Vagina (tissue), 2 donors: ENCODE measurements around the gene PTGFRN. TPM values are rescaled to one million over a fixed set of nuclear protein-coding genes. Genes with fewer than 3 reads are reported as not detected.

Experiments
- DNase-seq, 2 donors: peaks; one replicate each; pipeline ENCODE4 v3.0.0-alpha.2; 2017; ENCODE audit errors: extremely low spot score in 2 of 2
- H3K27ac ChIP-seq: fragments of 200-600 bp; sonication (generic); one replicate; pipeline ENCODE4 v1.5.1; 2019
- H3K27me3 ChIP-seq: fragments of 200-600 bp; sonication (generic); one replicate; pipeline ENCODE4 v1.5.1; 2019
- H3K36me3 ChIP-seq, 2 donors: fragments of 200-600 bp; sonication (generic); one replicate each; pipeline ENCODE4 v1.5.1; 2017 to 2019
- H3K4me1 ChIP-seq: fragments of 200-600 bp; sonication (generic); one replicate; pipeline ENCODE4 v1.5.1; 2019
- H3K4me3 ChIP-seq, 2 donors: fragments of 200-600 bp; sonication (generic); 1 replicate in 1 of 2; 2 replicates in 1 of 2; pipeline ENCODE4 v1.5.1; 2016 to 2019
- H3K9me3 ChIP-seq: fragments of 200-600 bp; sonication (generic); one replicate; pipeline ENCODE4 v1.5.1; 2019
- POLR2A ChIP-seq, 2 donors: fragments of 450-650 bp; IDR thresholded peaks; one replicate each; pipeline ENCODE4 v1.6.1; 2017; ENCODE audit warnings: antibody characterized with exemption in 2 of 2, mild to moderate bottlenecking in 2 of 2, moderate library complexity in 2 of 2
- POLR2AphosphoS5 ChIP-seq, 2 donors: sonication (generic); formaldehyde crosslinking; IDR thresholded peaks; one replicate each; pipeline ENCODE4 v1.9.0; 2017; ENCODE audit warnings: antibody characterized with exemption in 2 of 2, mild to moderate bottlenecking in 2 of 2, low read depth in 1 of 2; ENCODE audit not compliant: insufficient read depth in 1 of 2
- intact Hi-C: fragments of 100-400 bp; cut with DNase I; formaldehyde crosslinking; loops from one replicate; pipeline ENCODE4 v1.15.1; 2023
- total RNA-seq: library from RNA; depleted of rRNA; stranded (reverse); fragments of >200 nt; gene quantifications from one replicate; pipeline ENCODE4 v1.2.3, GENCODE V29; 2016
- TF ChIP-seq, protein P1 (sequence below), 3 experiments: fragments of 450-650 bp in 2 of 3; fragments of 200-600 bp in 1 of 3; sonication (generic) in 1 of 3; IDR thresholded peaks; one replicate each; pipeline ENCODE4 v1.5.1; 2017 to 2019; ENCODE audit warnings: antibody characterized with exemption in 3 of 3, mild to moderate bottlenecking in 2 of 3, moderate library complexity in 2 of 3

The PTGFRN gene
- total RNA-seq, 1 donor from 2014 or later, result 52.8 TPM

DNA sequence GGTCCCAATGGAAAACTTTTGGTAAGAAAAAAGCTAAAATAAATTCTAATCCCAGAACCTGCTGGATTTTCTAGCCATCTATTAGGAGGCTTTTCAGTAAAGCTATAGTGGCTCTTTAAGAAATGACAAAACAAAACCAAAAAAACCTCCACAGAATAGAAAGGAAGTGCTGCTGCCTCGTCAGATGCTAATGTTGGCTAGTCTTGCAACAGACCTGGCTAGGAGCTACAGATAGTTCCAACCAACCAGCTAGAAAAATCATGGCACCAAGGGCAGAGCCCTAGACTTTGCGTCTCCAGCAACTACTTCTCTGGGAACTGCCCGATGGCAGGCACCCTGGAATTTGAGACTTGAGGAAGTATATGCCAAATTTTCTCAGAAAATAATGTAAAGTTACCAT lies 99.4 kb downstream of the PTGFRN start:
- no peaks in the 10 kb centered on the region for H3K27me3 ChIP-seq
- intact Hi-C loops, result no loop called here
- no peaks in the 10 kb centered on the region for H3K4me1 ChIP-seq
- no peak overlapping the region for H3K27ac ChIP-seq
- H3K4me3 ChIP-seq, result no peak overlapping the region
- H3K36me3 ChIP-seq, result no peaks in the 10 kb centered on the region
- DNase-seq, result no peak
- TF ChIP-seq, protein P1, sequence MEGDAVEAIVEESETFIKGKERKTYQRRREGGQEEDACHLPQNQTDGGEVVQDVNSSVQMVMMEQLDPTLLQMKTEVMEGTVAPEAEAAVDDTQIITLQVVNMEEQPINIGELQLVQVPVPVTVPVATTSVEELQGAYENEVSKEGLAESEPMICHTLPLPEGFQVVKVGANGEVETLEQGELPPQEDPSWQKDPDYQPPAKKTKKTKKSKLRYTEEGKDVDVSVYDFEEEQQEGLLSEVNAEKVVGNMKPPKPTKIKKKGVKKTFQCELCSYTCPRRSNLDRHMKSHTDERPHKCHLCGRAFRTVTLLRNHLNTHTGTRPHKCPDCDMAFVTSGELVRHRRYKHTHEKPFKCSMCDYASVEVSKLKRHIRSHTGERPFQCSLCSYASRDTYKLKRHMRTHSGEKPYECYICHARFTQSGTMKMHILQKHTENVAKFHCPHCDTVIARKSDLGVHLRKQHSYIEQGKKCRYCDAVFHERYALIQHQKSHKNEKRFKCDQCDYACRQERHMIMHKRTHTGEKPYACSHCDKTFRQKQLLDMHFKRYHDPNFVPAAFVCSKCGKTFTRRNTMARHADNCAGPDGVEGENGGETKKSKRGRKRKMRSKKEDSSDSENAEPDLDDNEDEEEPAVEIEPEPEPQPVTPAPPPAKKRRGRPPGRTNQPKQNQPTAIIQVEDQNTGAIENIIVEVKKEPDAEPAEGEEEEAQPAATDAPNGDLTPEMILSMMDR (IDR thresholded peaks at IDR 0.05), result no peak
- TF ChIP-seq POLR2AphosphoS5 (IDR thresholded peaks at IDR 0.05; ENCODE audit: insufficient read depth in 1 of 2, low read depth in 1 of 2) (no peak), POLR2A (IDR thresholded peaks at IDR 0.05) (no peak)
- no peaks in the 10 kb centered on the region for H3K9me3 ChIP-seq

DNA sequence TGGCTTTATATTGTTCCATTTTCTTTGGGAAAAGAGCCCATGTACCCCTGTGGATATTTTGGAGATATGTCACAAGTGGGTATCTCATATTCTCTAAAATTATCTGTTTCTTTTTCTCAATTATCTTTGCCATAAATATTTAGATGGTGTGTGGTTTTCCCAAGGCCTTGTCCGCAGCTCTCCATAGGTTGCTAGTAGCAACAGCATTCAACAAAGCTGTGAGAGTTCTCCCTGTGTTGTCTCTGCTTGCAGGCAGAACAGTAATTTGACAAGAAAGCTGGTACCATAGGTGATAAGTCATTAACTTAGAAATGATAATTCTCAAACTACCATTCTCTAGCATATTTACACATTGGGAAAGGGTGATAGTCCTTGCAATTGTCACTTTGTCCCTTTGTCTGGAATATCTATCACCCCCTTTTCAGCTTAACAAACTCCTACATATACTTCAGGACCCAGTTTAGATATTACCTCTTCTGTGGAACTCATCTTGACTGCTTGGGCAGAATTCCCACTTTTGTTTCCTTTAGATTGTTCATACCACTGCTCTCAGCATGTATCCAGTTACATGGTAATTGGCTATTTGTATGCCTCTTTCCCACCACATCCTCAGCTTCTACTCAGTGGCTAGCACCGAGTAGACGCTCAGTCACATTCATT lies 100.7 kb downstream of the PTGFRN start:
- H3K9me3 ChIP-seq, result no peaks in the 10 kb centered on the region
- intact Hi-C loops, result no loop called here
- DNase-seq, result no peak
- no peaks in the 10 kb centered on the region for H3K36me3 ChIP-seq
- no peak overlapping the region for H3K27ac ChIP-seq
- no peak for TF ChIP-seq POLR2AphosphoS5 (IDR thresholded peaks at IDR 0.05; ENCODE audit: insufficient read depth in 1 of 2, low read depth in 1 of 2)
- TF ChIP-seq POLR2A (IDR thresholded peaks at IDR 0.05), result no peak
- TF ChIP-seq, protein P1 (IDR thresholded peaks at IDR 0.05), result no peak
- no peak overlapping the region for H3K4me3 ChIP-seq
- no peaks in the 10 kb centered on the region for H3K4me1 ChIP-seq
- no peaks in the 10 kb centered on the region for H3K27me3 ChIP-seq

DNA sequence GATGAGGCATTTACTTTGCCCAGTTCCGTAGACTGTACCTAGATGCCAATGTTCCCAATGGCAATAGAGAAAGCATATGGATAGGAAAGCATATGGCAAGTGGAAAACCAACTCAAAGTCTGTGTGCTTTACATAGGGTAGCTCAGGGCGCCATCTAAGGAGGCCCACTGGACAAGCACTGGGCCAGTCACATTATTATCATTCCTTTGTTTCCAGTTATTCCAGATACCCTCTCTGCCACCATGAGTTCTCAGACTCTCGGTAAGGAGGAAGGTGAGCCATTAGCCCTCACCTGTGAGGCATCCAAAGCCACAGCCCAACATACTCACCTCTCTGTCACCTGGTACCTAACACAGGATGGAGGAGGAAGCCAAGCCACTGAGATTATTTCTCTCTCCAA lies 101.6 kb downstream of the PTGFRN start:
- H3K4me3 ChIP-seq, result no peak overlapping the region
- DNase-seq, result no peak
- no peaks in the 10 kb centered on the region for H3K27me3 ChIP-seq
- TF ChIP-seq POLR2A (IDR thresholded peaks at IDR 0.05) (no peak), POLR2AphosphoS5 (IDR thresholded peaks at IDR 0.05; ENCODE audit: insufficient read depth in 1 of 2, low read depth in 1 of 2) (no peak)
- TF ChIP-seq, protein P1 (IDR thresholded peaks at IDR 0.05), result no peak
- H3K9me3 ChIP-seq, result no peaks in the 10 kb centered on the region
- no peak overlapping the region for H3K27ac ChIP-seq
- intact Hi-C loops, result no loop called here
- no peaks in the 10 kb centered on the region for H3K36me3 ChIP-seq
- no peaks in the 10 kb centered on the region for H3K4me1 ChIP-seq

DNA sequence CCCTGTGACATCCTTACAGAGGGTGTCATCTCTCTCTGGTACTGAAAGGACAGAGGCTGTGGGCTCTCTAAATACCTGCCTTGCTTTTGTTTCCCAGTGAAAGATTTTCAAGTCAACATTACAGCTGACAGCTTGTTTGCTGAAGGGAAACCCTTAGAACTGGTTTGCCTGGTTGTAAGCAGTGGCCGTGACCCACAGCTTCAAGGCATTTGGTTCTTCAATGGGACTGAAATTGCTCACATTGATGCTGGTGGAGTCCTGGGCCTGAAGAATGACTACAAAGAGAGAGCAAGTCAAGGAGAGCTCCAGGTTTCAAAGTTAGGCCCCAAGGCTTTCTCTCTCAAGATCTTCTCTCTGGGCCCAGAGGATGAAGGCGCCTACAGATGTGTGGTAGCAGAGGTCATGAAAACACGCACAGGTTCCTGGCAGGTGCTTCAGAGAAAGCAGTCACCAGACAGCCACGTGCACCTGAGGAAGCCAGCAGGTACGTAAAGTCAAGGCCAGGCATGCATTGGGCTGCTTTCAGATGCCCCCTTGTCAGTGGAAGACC lies 103.7 kb downstream of the PTGFRN start:
- H3K27me3 ChIP-seq, result no peaks in the 10 kb centered on the region
- H3K36me3 ChIP-seq, result no peaks in the 10 kb centered on the region
- no peak overlapping the region for H3K4me3 ChIP-seq
- H3K9me3 ChIP-seq, result no peaks in the 10 kb centered on the region
- DNase-seq, result no peak
- H3K4me1 ChIP-seq, result no peaks in the 10 kb centered on the region
- TF ChIP-seq POLR2AphosphoS5 (IDR thresholded peaks at IDR 0.05; ENCODE audit: insufficient read depth in 1 of 2, low read depth in 1 of 2) (no peak), POLR2A (IDR thresholded peaks at IDR 0.05) (no peak)
- TF ChIP-seq, protein P1 (IDR thresholded peaks at IDR 0.05), result no peak
- intact Hi-C loops, result no loop called here
- H3K27ac ChIP-seq, result no peak overlapping the region

DNA sequence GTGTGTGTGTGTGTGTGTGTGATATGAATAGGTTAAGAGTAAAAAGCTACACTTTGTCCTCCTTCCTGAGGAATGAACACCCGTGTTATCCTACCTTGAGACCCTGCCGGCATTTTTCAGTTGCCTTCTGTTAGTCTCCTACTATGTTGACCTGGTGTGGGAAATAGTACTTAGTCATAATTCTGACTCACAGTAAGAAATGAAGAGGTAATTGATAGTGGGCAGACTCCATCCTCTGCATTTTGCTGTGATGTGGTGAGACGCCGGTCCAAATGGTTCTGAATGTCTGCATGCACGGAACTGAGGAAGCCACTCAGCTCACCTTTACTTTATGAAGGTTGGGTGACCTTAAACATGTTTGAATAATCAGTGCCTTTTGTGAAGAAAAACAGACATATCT lies 104.5 kb downstream of the PTGFRN start:
- Histone ChIP-seq H3K27me3 (no peaks in the 10 kb centered on the region), H3K4me1 (no peaks in the 10 kb centered on the region), H3K9me3 (no peaks in the 10 kb centered on the region), H3K4me3 (no peak overlapping the region), H3K27ac (no peak overlapping the region), H3K36me3 (no peaks in the 10 kb centered on the region)
- TF ChIP-seq, protein P1 (IDR thresholded peaks at IDR 0.05), result no peak
- TF ChIP-seq POLR2A (IDR thresholded peaks at IDR 0.05) (no peak), POLR2AphosphoS5 (IDR thresholded peaks at IDR 0.05; ENCODE audit: insufficient read depth in 1 of 2, low read depth in 1 of 2) (no peak)
- no peak for DNase-seq
- intact Hi-C loops, result no loop called here
